ENCODE measurements around the gene ZMYND15.
"Not testable (repeated sequence)": the region's sequence is repeated elsewhere in the genome, so short reads cannot be mapped to it uniquely, and the experiment has no call there.

ZMYND15 gene

GRCh38 chr17:4739122-4740024 is at the start of gene ZMYND15, which contains the start of gene CXCL16:
Gene ZMYND15 (plus strand): TSS chr17:4739833. CDS start chr17:4740549, 716 bp downstream.
Gene CXCL16 (minus strand): TSS chr17:4739928. CDS start chr17:4739339, 589 bp downstream.
- DNase-seq (ENCODE audit: low read depth): peak; percentile 44

- DNase-seq (ENCODE audit: low read depth): not testable (repeated sequence)
Measured at GRCh38 chr17:4689872-4690271, 49.8 kb upstream of the ZMYND15 start.

GRCh38 chr17:4690745-4691144 is 48.9 kb upstream of the ZMYND15 start:
- no peak for DNase-seq (ENCODE audit: low read depth)

- DNase-seq (ENCODE audit: low read depth): no peak
Measured at GRCh38 chr17:4691686-4692085, 47.9 kb upstream of the ZMYND15 start.

GRCh38 chr17:4693416-4693815 is 46.2 kb upstream of the ZMYND15 start:
- DNase-seq (ENCODE audit: low read depth): no peak

- no peak for DNase-seq (ENCODE audit: low read depth)
Measured at GRCh38 chr17:4696437-4696805, 43.2 kb upstream of the ZMYND15 start.

- DNase-seq (ENCODE audit: low read depth): not testable (repeated sequence)
Measured at GRCh38 chr17:4699401-4700056, 40.1 kb upstream of the ZMYND15 start.

- DNase-seq (ENCODE audit: low read depth): no peak
Measured at GRCh38 chr17:4701116-4701515, 38.5 kb upstream of the ZMYND15 start.

GRCh38 chr17:4703330-4703691 is 36.3 kb upstream of the ZMYND15 start:
- no peak for DNase-seq (ENCODE audit: low read depth)

- not testable (repeated sequence) for DNase-seq (ENCODE audit: low read depth)
Measured at GRCh38 chr17:4704574-4704907, 35.1 kb upstream of the ZMYND15 start.

GRCh38 chr17:4704991-4705390 is 34.6 kb upstream of the ZMYND15 start:
- no peak for DNase-seq (ENCODE audit: low read depth)

GRCh38 chr17:4706121-4706520 is 33.5 kb upstream of the ZMYND15 start:
- no peak for DNase-seq (ENCODE audit: low read depth)

- peak; percentile 22 for DNase-seq (ENCODE audit: low read depth)
Measured at GRCh38 chr17:4708436-4708835, 31.2 kb upstream of the ZMYND15 start.

GRCh38 chr17:4709794-4710692 is 29.6 kb upstream of the ZMYND15 start, which contains the start of gene ARRB2:
Gene ARRB2 (plus strand): TSS chr17:4710632. CDS start chr17:4710722, 90 bp downstream.
- peak; percentile 98 for DNase-seq (ENCODE audit: low read depth)

- peak; percentile 37 for DNase-seq (ENCODE audit: low read depth)
Measured at GRCh38 chr17:4710693-4711634, 28.7 kb upstream of the ZMYND15 start.

- no peak for DNase-seq (ENCODE audit: low read depth)
Measured at GRCh38 chr17:4711661-4712181, 27.9 kb upstream of the ZMYND15 start.

- DNase-seq (ENCODE audit: low read depth): no peak
Measured at GRCh38 chr17:4712526-4712925, 27.1 kb upstream of the ZMYND15 start.

- DNase-seq (ENCODE audit: low read depth): not testable (repeated sequence)
Measured at GRCh38 chr17:4714340-4715062, 25.1 kb upstream of the ZMYND15 start.

GRCh38 chr17:4715063-4715744 is 24.4 kb upstream of the ZMYND15 start:
- peak; percentile 38 for DNase-seq (ENCODE audit: low read depth)
